Central memory CD4-positive, alpha-beta T cell (primary cell): ENCODE measurements around the gene ATP13A5.

Experiments
- DNase-seq: peaks from one replicate; pipeline ENCODE4 v3.0.0; 2022
- total RNA-seq, 3 experiments: gene quantifications; one replicate each; lab custom pipeline; 2026; lab: John Stamatoyannopoulos, UW

Gene ATP13A5, protein sequence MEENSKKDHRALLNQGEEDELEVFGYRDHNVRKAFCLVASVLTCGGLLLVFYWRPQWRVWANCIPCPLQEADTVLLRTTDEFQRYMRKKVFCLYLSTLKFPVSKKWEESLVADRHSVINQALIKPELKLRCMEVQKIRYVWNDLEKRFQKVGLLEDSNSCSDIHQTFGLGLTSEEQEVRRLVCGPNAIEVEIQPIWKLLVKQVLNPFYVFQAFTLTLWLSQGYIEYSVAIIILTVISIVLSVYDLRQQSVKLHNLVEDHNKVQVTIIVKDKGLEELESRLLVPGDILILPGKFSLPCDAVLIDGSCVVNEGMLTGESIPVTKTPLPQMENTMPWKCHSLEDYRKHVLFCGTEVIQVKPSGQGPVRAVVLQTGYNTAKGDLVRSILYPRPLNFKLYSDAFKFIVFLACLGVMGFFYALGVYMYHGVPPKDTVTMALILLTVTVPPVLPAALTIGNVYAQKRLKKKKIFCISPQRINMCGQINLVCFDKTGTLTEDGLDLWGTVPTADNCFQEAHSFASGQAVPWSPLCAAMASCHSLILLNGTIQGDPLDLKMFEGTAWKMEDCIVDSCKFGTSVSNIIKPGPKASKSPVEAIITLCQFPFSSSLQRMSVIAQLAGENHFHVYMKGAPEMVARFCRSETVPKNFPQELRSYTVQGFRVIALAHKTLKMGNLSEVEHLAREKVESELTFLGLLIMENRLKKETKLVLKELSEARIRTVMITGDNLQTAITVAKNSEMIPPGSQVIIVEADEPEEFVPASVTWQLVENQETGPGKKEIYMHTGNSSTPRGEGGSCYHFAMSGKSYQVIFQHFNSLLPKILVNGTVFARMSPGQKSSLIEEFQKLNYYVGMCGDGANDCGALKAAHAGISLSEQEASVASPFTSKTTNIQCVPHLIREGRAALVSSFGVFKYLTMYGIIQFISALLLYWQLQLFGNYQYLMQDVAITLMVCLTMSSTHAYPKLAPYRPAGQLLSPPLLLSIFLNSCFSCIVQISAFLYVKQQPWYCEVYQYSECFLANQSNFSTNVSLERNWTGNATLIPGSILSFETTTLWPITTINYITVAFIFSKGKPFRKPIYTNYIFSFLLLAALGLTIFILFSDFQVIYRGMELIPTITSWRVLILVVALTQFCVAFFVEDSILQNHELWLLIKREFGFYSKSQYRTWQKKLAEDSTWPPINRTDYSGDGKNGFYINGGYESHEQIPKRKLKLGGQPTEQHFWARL
- 0 reads per million in 3 experiments for total RNA-seq

GRCh38 chr3:193378706-193379105, at the start of gene ATP13A5:
ATP13A5 (minus strand) TSS chr3:193378753; CDS start chr3:193378725, 28 bp downstream.
- no peak for DNase-seq

DNA sequence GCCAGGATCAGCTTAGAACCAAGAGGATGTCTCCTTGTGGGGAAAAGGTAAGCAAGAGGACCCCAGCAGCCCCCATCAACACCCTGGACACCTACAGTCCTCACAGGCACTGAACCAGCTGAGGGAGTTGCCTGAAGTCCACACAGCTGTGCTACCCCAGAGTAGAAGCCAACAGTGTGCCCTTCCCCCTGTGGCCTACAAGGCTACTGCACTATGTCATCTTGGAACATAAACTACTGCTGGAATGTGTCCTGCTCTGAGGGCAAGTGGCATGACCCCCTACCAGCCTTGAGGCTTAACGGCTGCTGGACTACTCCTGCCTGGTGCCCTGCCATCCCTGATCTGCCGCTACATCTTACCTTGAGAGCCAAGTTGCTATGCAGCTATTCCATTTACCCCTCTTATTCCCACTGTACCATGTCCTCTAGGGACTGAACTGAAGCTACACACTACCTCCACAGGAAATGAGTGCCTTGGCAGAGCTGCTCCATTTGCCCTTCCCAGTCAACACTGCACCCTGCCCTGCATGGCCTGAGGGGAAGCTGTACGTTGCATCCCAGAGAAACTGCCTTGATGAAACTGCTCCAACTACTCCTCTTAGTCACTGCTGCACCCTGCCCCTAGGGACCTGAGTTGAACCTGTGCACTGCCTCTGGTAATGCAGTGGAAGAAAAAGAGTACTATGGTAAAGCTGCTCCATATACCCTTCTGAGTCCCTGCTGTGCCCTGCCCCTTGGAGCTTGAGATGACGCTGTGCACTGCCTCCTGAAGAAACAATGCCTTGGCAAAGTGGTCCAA, 40.2 kb upstream of the ATP13A5 start:
- no peak for DNase-seq

GRCh38 chr3:193416629-193417028, 38.1 kb upstream of the ATP13A5 start:
- no peak for DNase-seq

DNA sequence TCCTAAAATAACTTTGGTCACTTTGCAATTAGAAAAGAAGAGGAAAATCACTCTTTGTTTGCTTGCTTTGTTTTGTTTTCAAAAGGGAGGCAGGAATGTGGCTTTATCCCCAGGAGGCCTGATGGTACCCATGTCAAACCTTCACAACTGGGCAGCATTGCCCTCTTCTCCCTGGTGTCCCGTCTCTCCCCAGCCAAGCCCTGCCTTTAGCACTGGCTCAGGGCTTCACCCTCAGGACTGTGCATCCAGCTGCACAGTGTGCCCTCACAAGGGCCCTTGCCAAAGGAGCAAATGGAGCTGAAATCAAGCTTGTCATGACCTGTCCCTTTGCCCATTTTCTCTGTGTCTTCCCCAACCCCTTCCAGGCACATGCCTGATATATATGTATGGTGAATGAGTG, 29.1 kb upstream of the ATP13A5 start:
- no peak for DNase-seq

GRCh38 chr3:193407112-193407511, 28.6 kb upstream of the ATP13A5 start:
- no peak for DNase-seq

DNA sequence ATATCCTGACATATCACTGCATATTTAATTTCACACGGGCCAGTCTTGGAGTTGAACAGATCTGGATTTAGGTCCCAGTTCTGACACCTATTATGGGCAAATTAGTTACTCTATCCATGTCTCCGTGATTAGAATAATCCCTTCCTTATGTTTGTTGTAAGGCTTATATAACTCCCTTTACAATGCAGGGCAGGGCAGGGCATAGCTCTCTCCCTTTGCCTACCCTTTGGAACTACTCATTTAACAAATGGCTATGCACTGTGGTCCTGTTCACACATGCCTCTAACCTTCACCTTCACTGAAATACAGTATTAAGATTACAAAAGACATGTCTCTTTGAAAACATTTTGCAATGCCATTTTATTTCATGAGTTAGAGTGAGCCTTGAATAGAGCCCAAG, 24.8 kb upstream of the ATP13A5 start:
- DNase-seq, result no peak

- DNase-seq, result no peak
Measured at GRCh38 chr3:193400304-193400703, 21.8 kb upstream of the ATP13A5 start.

DNA sequence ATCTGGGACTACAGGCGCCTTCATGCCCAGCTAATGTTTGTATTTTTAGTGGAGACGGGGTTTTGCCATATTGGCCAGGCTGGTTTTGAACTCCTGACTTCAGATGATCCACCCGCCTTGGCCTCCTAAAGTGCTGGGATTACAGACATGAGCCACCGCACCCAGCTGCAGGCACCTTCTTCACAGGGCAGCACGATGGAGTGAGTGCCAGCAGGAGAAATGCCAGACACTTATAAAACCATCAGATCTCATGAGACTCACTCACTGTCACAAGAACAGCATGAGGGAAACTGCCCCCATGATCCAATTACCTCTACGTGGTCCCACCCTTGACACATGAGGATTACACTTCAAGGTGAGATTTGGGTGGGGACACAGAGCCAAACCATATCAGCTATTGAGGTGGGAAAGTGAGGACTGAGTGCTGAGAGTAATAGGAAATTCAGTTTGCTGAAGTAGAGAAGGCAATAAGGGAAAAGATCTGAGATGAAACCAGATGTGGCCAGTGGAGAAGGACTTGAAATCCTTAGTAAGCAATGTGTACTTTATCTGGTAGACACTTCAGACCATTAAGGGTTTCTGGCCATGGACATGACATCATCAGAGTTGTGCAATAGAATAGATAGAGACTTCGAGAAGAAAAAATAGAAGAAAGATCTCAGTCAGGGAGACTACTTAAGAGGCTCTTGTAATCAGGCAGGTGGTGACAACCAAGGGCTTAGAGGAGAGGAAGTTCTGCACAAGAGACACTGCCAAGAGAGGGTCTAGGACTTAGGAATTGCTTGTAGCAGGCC, 18.1 kb upstream of the ATP13A5 start:
- DNase-seq, result no peak

DNA sequence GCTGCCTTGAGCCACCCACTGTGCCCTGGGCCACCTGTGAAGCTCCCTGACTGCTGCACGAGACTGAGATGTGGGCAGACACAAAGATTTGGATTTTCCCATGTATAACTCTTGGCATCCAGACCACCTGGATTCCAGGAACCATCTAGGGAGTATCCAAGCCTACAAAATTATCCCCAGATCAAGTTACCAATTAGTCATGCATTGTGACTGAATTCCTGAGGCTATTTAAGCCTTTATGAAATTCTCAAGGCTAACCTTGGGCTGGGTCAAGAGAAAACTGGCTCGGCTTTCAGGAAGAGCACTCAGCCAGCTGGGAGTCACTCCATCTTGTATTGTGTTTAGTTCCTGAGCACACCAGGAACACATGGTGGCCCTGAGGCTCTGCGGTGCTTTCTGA, 13.3 kb upstream of the ATP13A5 start:
- no peak for DNase-seq

GRCh38 chr3:193389335-193389734, 10.8 kb upstream of the ATP13A5 start:
- no peak for DNase-seq

- no peak for DNase-seq
Measured at GRCh38 chr3:193388361-193388760, 9.8 kb upstream of the ATP13A5 start.

GRCh38 chr3:193387596-193387995, 9.0 kb upstream of the ATP13A5 start:
- DNase-seq, result no peak

DNA sequence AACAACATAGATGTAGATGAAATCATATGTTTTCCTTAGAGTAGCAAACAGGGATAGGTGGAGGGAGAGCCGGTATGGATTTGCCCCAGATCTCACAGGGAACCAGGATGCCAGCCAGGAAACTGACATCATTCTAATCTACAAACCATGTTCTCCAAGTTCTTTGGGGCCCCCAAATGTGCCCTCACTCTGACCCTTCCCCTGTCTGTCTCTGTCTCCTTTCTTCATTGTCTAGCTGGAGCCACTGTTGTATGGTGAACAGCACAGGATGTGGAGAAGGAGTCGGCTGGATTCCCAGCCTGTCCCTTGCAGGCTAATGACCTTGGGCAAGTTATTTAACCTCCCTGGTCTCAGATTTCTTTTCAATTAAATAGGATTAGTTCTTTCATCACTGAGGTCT, 962 bp downstream of the ATP13A5 start:
- no peak for DNase-seq

GRCh38 chr3:193375614-193376013, 2.9 kb downstream of the ATP13A5 start:
- DNase-seq, result no peak

- no peak for DNase-seq
Measured at GRCh38 chr3:193372783-193373182, 5.8 kb downstream of the ATP13A5 start.

- no peak for DNase-seq
Measured at GRCh38 chr3:193367868-193368267, 10.7 kb downstream of the ATP13A5 start.

GRCh38 chr3:193357291-193357690, 21.3 kb downstream of the ATP13A5 start:
- DNase-seq, result no peak

DNA sequence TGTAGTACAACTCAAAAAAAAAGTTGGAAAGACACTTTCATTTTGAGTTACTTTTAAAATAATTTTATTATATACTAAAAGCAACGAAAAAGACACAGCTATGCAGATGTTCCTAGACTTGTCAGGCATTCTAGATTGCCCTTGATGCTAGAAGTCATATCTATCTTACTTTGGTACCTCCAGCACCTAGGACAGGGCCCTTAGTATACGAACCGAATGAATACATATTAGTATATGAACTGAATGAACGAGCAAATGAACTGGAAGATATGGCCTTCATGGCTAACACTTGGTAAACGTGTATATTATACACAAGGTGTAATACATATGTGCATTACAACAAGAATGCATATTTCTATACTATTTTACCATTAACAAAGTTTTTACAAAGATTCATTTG, 24.1 kb downstream of the ATP13A5 start:
- no peak for DNase-seq

DNA sequence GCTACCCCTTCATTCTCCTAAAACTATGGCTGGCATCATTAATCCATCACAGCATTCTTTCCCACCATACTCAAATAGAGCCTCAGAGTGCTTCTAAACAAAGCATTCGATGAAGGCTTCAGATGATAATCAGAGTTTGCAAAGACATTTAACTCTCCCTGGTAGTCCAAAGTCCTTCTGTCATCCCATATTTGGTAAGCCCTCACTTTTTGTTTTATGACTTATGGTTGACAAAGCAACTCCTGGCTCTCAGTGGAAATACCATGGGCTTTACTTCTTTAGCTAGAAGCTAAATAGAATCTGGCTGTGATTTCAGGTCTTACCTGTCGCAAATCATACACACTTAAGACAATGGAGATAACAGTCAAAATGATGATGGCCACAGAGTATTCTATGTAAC, 27.8 kb downstream of the ATP13A5 start:
- DNase-seq, result no peak

DNA sequence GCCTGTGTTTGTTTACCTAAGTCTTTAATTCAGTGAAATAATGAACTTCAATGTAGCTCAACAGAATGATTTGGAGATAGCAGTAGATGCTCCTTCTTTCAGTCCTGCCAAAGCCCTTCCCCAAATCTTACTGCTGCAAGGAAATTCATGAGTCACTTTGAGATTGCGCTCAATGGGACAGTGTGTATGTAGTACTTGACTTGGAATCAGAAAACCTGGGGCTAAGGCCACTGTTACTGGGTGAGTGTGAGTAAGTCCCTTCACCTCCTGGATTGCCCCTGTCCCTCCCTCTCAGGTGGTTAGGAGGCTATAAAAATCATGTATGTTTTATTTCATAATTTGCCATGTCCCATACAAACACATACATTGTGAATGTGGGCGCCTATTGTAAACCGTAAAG, 29.9 kb downstream of the ATP13A5 start:
- DNase-seq, result no peak
